Endothelial cell of umbilical vein (primary cell): Measurements from ENCODE around the gene SLC35B4.

Experiments used
- EZH2 ChIP-seq: IDR thresholded peaks from 2 replicates; pipeline ENCODE4 v1.6.1; 2012; ENCODE audit warnings: borderline replicate concordance, low read depth, mild to moderate bottlenecking, moderate library complexity, low read length, inconsistent platforms; ENCODE audit not compliant: severe bottlenecking
- FOS ChIP-seq: IDR thresholded peaks from 2 replicates; pipeline ENCODE4 v1.6.1; 2011; ENCODE audit warnings: mild to moderate bottlenecking, low read length, moderate library complexity, borderline replicate concordance; ENCODE audit not compliant: insufficient read depth
- GATA2 ChIP-seq: IDR thresholded peaks from 2 replicates; pipeline ENCODE4 v1.7.0; 2011; ENCODE audit warnings: low read depth, mild to moderate bottlenecking, moderate library complexity, mixed read lengths, low read length; ENCODE audit not compliant: insufficient read length, insufficient read depth
- TF ChIP-seq, protein P1 (sequence below), 2 donors: IDR thresholded peaks; 1 replicate in 1 of 2; 2 replicates in 1 of 2; pipeline ENCODE4 v1.5.1; 2011; ENCODE audit warnings: low read length in 2 of 2, mild to moderate bottlenecking in 2 of 2, moderate library complexity in 2 of 2, control low read depth in 1 of 2, inconsistent platforms in 1 of 2, low read depth in 1 of 2; ENCODE audit not compliant: insufficient read depth in 1 of 2; ENCODE audit errors: extremely low read depth in 1 of 2

DNA sequence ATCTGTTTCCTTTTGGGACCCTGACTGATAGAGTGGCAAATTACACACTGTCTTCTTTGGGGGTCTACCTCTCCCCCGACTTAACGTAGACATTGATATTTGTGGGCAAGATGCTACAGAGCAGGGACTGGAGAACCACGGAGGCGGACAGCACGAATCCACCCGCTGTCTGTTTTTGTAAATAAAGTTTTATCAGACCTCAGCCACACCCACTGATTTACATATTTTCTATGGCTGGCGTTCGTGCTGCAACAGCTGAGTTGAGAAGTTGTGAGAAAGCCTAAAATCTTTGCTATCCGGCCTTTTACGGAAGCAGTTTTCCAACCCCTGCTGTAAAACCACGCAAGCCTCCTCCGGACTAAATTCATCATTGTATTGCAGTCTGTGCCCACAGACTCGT, 17.2 kb upstream of the SLC35B4 start:
- TF ChIP-seq, protein P1, sequence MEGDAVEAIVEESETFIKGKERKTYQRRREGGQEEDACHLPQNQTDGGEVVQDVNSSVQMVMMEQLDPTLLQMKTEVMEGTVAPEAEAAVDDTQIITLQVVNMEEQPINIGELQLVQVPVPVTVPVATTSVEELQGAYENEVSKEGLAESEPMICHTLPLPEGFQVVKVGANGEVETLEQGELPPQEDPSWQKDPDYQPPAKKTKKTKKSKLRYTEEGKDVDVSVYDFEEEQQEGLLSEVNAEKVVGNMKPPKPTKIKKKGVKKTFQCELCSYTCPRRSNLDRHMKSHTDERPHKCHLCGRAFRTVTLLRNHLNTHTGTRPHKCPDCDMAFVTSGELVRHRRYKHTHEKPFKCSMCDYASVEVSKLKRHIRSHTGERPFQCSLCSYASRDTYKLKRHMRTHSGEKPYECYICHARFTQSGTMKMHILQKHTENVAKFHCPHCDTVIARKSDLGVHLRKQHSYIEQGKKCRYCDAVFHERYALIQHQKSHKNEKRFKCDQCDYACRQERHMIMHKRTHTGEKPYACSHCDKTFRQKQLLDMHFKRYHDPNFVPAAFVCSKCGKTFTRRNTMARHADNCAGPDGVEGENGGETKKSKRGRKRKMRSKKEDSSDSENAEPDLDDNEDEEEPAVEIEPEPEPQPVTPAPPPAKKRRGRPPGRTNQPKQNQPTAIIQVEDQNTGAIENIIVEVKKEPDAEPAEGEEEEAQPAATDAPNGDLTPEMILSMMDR (IDR thresholded peaks at IDR 0.05; ENCODE audit: extremely low read depth in 1 of 2, insufficient read depth in 1 of 2, low read depth in 1 of 2, low read length in 2 of 2) = no peak
- TF ChIP-seq EZH2 (no peak), GATA2 (no peak), FOS (no peak)
